K562 (cell line): Measurements from ENCODE around the gene CRHR2. TPM values are rescaled to one million over a fixed set of nuclear protein-coding genes. Genes with fewer than 3 reads are reported as not detected.

Experiments
- ATAC-seq: fragments of 200-7000 bp; cut with Tn5 transposase; 3 replicates; pipeline ENCODE4 v1.9.1; 2020; ENCODE audit warnings: moderate library complexity
- BruUV-seq: library from RNA; stranded (reverse); fragments of 400-500 nt; replicated peaks from 2 replicates; lab custom pipeline; 2021; lab: Mats Ljungman, UMichigan
- CTCF ChIA-PET: fragments of 300-600 bp; formaldehyde crosslinking; extraction: SDS; loops from one replicate; lab custom pipeline; 2021; ENCODE audit warnings: low intra/inter-chr PET ratio; lab: Yijun Ruan, JAX
- POLR2A ChIA-PET: fragments of 300-600, 350-650 bp; sonication (Branson Sonifier 250); formaldehyde crosslinking; extraction: SDS; loops from one replicate; lab custom pipeline; 2021; ENCODE audit warnings: antibody characterized with exemption, inconsistent platforms; lab: Yijun Ruan, JAX
- DNase-seq, 4 experiments: peaks; one replicate each; pipeline versions ENCODE4 v3.0.0 to v3.0.0-alpha.2; 2011 to 2018; ENCODE audit warnings: low spot score in 3 of 4, mixed read lengths in 3 of 4; ENCODE audit errors: extremely low read depth in 1 of 4
- FAIRE-seq: peaks from 2 replicates; lab custom pipeline; 2011; peaks lifted over from hg19 to GRCh38; lab: Jason Lieb, UNC
- H2AFZ ChIP-seq: 2 replicates; pipeline ENCODE4 v1.6.0; 2011; ENCODE audit warnings: low read depth, low read length, control low read depth, inconsistent platforms
- H3K27ac ChIP-seq: fragments of 200-600 bp; 3 replicates; pipeline ENCODE4 v1.8.0; 2011; ENCODE audit warnings: low read depth, mild to moderate bottlenecking, control low read depth, inconsistent platforms, low read length, moderate library complexity, mixed read lengths; ENCODE audit errors: extremely low read depth
- H3K27me3 ChIP-seq, 2 experiments: fragments of 300-600 bp in 1 of 2; 2 replicates in 1 of 2; 3 replicates in 1 of 2; pipeline versions ENCODE4 v1.6.0 to v1.8.0; 2011; ENCODE audit warnings: inconsistent platforms in 2 of 2, low read length in 2 of 2, mild to moderate bottlenecking in 1 of 2, mixed read lengths in 1 of 2, moderate library complexity in 1 of 2; ENCODE audit not compliant: control insufficient read depth in 2 of 2, insufficient read depth in 2 of 2
- H3K36me3 ChIP-seq: fragments of 300-600 bp; 3 replicates; pipeline ENCODE4 v1.8.0; 2011; ENCODE audit warnings: mild to moderate bottlenecking, low read length, inconsistent platforms; ENCODE audit not compliant: control insufficient read depth, insufficient read depth
- H3K4me1 ChIP-seq, 2 experiments: fragments of 200-600 bp in 1 of 2; replicated peaks in 1 of 2; 2 replicates in 1 of 2; 3 replicates in 1 of 2; pipeline versions ENCODE4 v1.5.1 to v1.8.0; 2011; ENCODE audit warnings: inconsistent platforms in 2 of 2, low read length in 2 of 2, mild to moderate bottlenecking in 1 of 2, mixed read lengths in 1 of 2, moderate library complexity in 1 of 2; ENCODE audit not compliant: control insufficient read depth in 2 of 2, insufficient read depth in 2 of 2
- H3K4me2 ChIP-seq: 2 replicates; pipeline ENCODE4 v1.6.1; 2011; ENCODE audit warnings: low read length, control low read depth, inconsistent platforms, mixed read lengths; ENCODE audit not compliant: insufficient read depth
- H3K4me3 ChIP-seq: fragments of 200-600 bp; sonication (generic), shearing (Covaris generic); 2 replicates; pipeline ENCODE4 v1.5.1; 2016; ENCODE audit warnings: control low read depth, inconsistent platforms
- H3K79me2 ChIP-seq: fragments of 200-600 bp; 3 replicates; pipeline ENCODE4 v1.8.0; 2011; ENCODE audit warnings: low read length, inconsistent platforms; ENCODE audit not compliant: control insufficient read depth, insufficient read depth
- H3K9ac ChIP-seq, 2 experiments: 2 replicates each; pipeline versions ENCODE4 v1.6.0 to v1.6.1; 2011; ENCODE audit warnings: low read depth in 2 of 2, low read length in 2 of 2, control low read depth in 1 of 2, inconsistent platforms in 1 of 2, mild to moderate bottlenecking in 1 of 2, mixed read lengths in 1 of 2; ENCODE audit not compliant: insufficient read depth in 1 of 2
- H3K9me1 ChIP-seq: one replicate; pipeline ENCODE4 v1.6.0; 2011; ENCODE audit warnings: inconsistent platforms, mild to moderate bottlenecking, low read length, moderate library complexity; ENCODE audit not compliant: control insufficient read depth, insufficient read depth
- H3K9me3 ChIP-seq: replicated peaks from 2 replicates; pipeline ENCODE4 v1.5.1; 2011; ENCODE audit warnings: low read depth, low read length, inconsistent platforms; ENCODE audit not compliant: control insufficient read depth, insufficient read depth
- H4K20me1 ChIP-seq: replicated peaks from 2 replicates; pipeline ENCODE4 v1.6.1; 2011; ENCODE audit warnings: low read length, inconsistent platforms, mixed read lengths; ENCODE audit not compliant: control insufficient read depth, insufficient read depth
- CEBPZ ChIP-seq: fragments of 150-350 bp; IDR thresholded peaks from 2 replicates; pipeline ENCODE4 v1.6.1; 2014; ENCODE audit warnings: low read depth, mild to moderate bottlenecking, low read length, borderline replicate concordance
- HNRNPUL1 ChIP-seq: fragments of 200-400 bp; formaldehyde crosslinking; IDR thresholded peaks from 2 replicates; pipeline ENCODE4 v1.6.1; 2017; ENCODE audit warnings: low read length
- ZNF175 ChIP-seq: fragments of 200-800 bp; sonication (Bioruptor generic); IDR thresholded peaks from 2 replicates; pipeline ENCODE4 v1.6.1; 2016; ENCODE audit warnings: low read depth, mild to moderate bottlenecking, missing genetic modification characterization, missing compliant biosample characterization
- ZNF212 ChIP-seq: fragments of 450-650 bp; formaldehyde crosslinking; IDR thresholded peaks from 2 replicates; pipeline ENCODE4 v1.4.0; 2020; ENCODE audit warnings: mild to moderate bottlenecking
- ZNF263 ChIP-seq: sonication (generic); formaldehyde crosslinking; IDR thresholded peaks from 2 replicates; pipeline ENCODE4 v1.8.0; 2022; ENCODE audit warnings: mild to moderate bottlenecking, missing genetic modification reagents, borderline replicate concordance
- WGBS: fragments of 100-300 bp; shearing (Covaris generic); methylation state at CpG from one replicate; pipeline ENCODE4 v1.1.6; 2016; ENCODE audit warnings: low coverage, mixed read lengths; ENCODE audit not compliant: insufficient coverage; ENCODE audit errors: missing lambda C conversion rate; 5-methylcytosine and 5-hydroxymethylcytosine counted together
- in situ Hi-C: fragments of 300-500 bp; cut with MboI; formaldehyde crosslinking; loops from 4 replicates; pipeline ENCODE4 v1.15.0; 2018; ENCODE audit warnings: inconsistent platforms, mixed read lengths
- intact Hi-C: fragments of 100-400 bp; cut with micrococcal nuclease; formaldehyde crosslinking; loops from 2 replicates; pipeline ENCODE4 v1.14.2; 2022
- polyA plus RNA-seq, 8 experiments: library from polyadenylated mRNA; depleted of rRNA in 4 of 8; stranded (reverse) in 5 of 8; unstranded in 3 of 8; fragments of >200 nt; fragmentation: Nextera tagmentation in 2 of 8; fragmentation: Illumina TruSeq in 1 of 8; extraction: Ambion mirVana in 2 of 8; extraction: Trizol in 1 of 8; gene quantifications; 2 replicates each; pipeline versions ENCODE4 v1.2.1 to v1.2.3, GENCODE V29; 2011 to 2014; ENCODE audit warnings: inconsistent platforms in 1 of 8, missing spikeins in 1 of 8
- total RNA-seq, 7 experiments: library from RNA; depleted of rRNA in 6 of 7; stranded (reverse); fragments of >200 nt in 6 of 7; fragmentation: Illumina TruSeq in 2 of 7; extraction: Trizol in 2 of 7; gene quantifications; 2 replicates each; pipeline versions ENCODE4 v1.2.1 to v1.2.3, GENCODE V29; 2011 to 2021; ENCODE audit warnings: low replicate concordance in 1 of 7

Gene CRHR2
- total and polyA plus RNA-seq, 9 of the 15 experiments (the other 6 are each of a cell fraction or from before 2014, with no cell fraction given), result not detected

DNA sequence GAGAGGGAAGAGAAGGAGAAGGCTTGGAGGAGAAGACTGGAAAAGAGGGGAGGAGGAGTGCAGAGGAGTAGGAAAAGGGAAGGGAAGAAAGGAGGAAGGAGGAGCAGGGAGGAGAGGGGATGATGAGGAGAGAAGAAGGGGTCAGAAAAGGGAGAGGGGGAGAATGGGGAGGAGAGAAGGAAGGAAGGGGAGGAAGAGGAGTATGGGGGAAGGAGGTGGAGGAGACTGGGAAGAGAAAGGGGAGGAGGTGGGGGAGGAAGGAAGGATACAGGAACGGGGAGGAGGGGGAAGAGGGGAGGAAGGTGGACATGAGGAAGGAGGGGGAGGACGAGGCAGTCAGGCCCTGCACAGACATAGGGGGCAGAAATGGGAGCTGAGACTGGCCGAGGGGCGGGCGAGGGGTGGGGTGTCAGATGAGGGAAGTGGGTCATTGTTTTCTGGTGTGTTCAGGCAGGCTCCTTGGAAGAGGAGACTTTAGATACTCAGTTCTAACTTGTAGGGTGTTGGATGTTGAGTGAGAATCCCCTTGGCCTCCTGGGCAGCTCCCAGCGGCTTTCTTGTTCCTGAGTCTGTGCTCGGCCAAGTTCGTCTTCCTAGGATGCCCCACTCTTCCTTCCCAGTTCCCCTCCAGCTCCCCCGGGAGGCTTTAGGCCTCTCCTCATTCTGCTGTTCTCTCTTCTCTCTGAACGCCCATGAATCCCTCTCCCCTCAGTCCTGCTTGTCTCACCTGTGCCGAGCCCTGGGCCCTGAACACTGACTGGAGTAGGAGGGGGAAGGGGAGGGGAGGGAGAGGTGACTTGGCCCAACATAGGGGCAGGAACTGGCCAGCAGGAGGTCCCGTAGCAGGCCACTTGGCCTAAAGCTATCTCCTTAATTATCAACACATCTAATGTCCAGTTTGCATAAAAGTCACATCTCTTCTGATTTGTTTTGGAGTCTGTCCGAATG lies 12.8 kb upstream of the CRHR2 start:
- Histone ChIP-seq H3K4me3 (no peak overlapping the region), H4K20me1 (no peaks in the 10 kb centered on the region), H3K36me3 (no peaks in the 10 kb centered on the region), H2AFZ (no peak overlapping the region), H3K27me3 (peaks cover 14 to 81% of the 10 kb centered on the region in 2 experiments; a peak in 4 of 5 replicates), H3K27ac (no peak overlapping the region), H3K9ac (no peak overlapping the region), H3K79me2 (no peaks in the 10 kb centered on the region), H3K4me1 (peaks cover 0 to 3% of the 10 kb centered on the region in 2 experiments; a peak in 1 of 5 replicates), H3K9me1 (no peaks in the 10 kb centered on the region), H3K4me2 (no peak overlapping the region), H3K9me3 (no peaks in the 10 kb centered on the region)
- 6% methylated on average over 6 of the region's 13 CpGs for WGBS
- ATAC-seq (no peak), DNase-seq (no peak), FAIRE-seq (no peak)
- POLR2A ChIA-PET, result interaction anchor here (0.6 to 1.9 kb wide), 3 partner anchors 10 to 511 kb away, joined by 3 to 7 read pairs (median 3); no protein-coding TSS in a partner anchor
- in situ Hi-C loops (no loop called here), intact Hi-C loops (no loop called here)
- no TSS peak for BruUV-seq
- TF ChIP-seq ZNF212 (no peak), ZNF263 (CRISPR knock-in tag) (peak; percentile 55; the same call in 1 of the 2 replicates), CEBPZ (no peak), HNRNPUL1 (no peak), ZNF175 (no peak)
- CTCF ChIA-PET, result no interaction called here
